Caco-2 (cell line): ENCODE data around the gene HYPK. TPM values are rescaled to one million over a fixed set of nuclear protein-coding genes. Genes with fewer than 3 reads are reported as not detected.
"Not testable (repeated sequence)": the region's sequence is repeated elsewhere in the genome, so short reads cannot be mapped to it uniquely, and the experiment has no call there.

ENCODE experiments used
- BruUV-seq: library from RNA; stranded (reverse); fragments of 400-500 nt; replicated peaks from 2 replicates; lab custom pipeline; 2021; lab: Mats Ljungman, UMichigan
- CTCF ChIA-PET: fragments of 300-600 bp; sonication (Branson Sonifier 250); formaldehyde crosslinking; loops from one replicate; lab custom pipeline; 2022; ENCODE audit warnings: antibody characterized with exemption; lab: Charles Lee
- POLR2A ChIA-PET: fragments of 300-600 bp; sonication (Branson Sonifier 250); formaldehyde crosslinking; loops from one replicate; lab custom pipeline; 2022; ENCODE audit warnings: antibody characterized with exemption; lab: Charles Lee
- DNase-seq, 2 experiments: peaks; one replicate each; pipeline versions ENCODE4 v3.0.0 to v3.0.0-alpha.2; 2020 to 2022
- H3K27me3 ChIP-seq: replicated peaks from 2 replicates; pipeline ENCODE4 v1.6.0; 2011; ENCODE audit warnings: low read length; ENCODE audit not compliant: control insufficient read depth, insufficient read depth
- H3K36me3 ChIP-seq: 2 replicates; pipeline ENCODE4 v1.5.1; 2011; ENCODE audit warnings: low read length; ENCODE audit not compliant: control insufficient read depth, insufficient read depth
- H3K4me1 ChIP-seq: fragments of 250-450 bp; sonication (Bioruptor Pico); 2 replicates; pipeline ENCODE4 v1.5.1; 2020; ENCODE audit warnings: mild to moderate bottlenecking
- H3K4me3 ChIP-seq: 2 replicates; pipeline ENCODE4 v1.5.1; 2011; ENCODE audit warnings: low read depth, mild to moderate bottlenecking, control low read depth, low read length
- H3K9me3 ChIP-seq: fragments of 250-450 bp; sonication (Bioruptor Pico); 2 replicates; pipeline ENCODE4 v1.5.1; 2020; ENCODE audit warnings: mild to moderate bottlenecking, moderate library complexity
- H3K27ac Mint-ChIP-seq: one replicate; pipeline ENCODE4 v1.8.0; 2022; ENCODE audit warnings: mixed read lengths; ENCODE audit not compliant: unreplicated experiment
- H3K27me3 Mint-ChIP-seq: one replicate; pipeline ENCODE4 v1.8.0; 2022; ENCODE audit warnings: mixed read lengths; ENCODE audit not compliant: insufficient read depth, unreplicated experiment
- H3K36me3 Mint-ChIP-seq: one replicate; pipeline ENCODE4 v1.8.0; 2022; ENCODE audit warnings: mild to moderate bottlenecking, mixed read lengths; ENCODE audit not compliant: insufficient read depth, unreplicated experiment
- H3K4me1 Mint-ChIP-seq: one replicate; pipeline ENCODE4 v1.8.0; 2022; ENCODE audit warnings: low read depth, mixed read lengths; ENCODE audit not compliant: unreplicated experiment
- H3K4me3 Mint-ChIP-seq: one replicate; pipeline ENCODE4 v1.8.0; 2022; ENCODE audit warnings: mild to moderate bottlenecking, moderate library complexity, mixed read lengths; ENCODE audit not compliant: unreplicated experiment
- H3K9me3 Mint-ChIP-seq: one replicate; pipeline ENCODE4 v1.8.0; 2022; ENCODE audit warnings: mixed read lengths; ENCODE audit not compliant: unreplicated experiment
- CTCF ChIP-seq, 2 experiments: fragments of 200-600 bp in 1 of 2; IDR thresholded peaks; 1 replicate in 1 of 2; 2 replicates in 1 of 2; pipeline versions ENCODE4 v1.5.1 to v1.8.0; 2011 to 2022; ENCODE audit warnings: antibody characterized with exemption in 1 of 2, control low read depth in 1 of 2, inconsistent platforms in 1 of 2, low read depth in 1 of 2, low read length in 1 of 2, mild to moderate bottlenecking in 1 of 2, moderate library complexity in 1 of 2; ENCODE audit not compliant: insufficient read depth in 1 of 2, severe bottlenecking in 1 of 2, unreplicated experiment in 1 of 2
- intact Hi-C: fragments of 100-400 bp; cut with micrococcal nuclease; formaldehyde crosslinking; loops from one replicate; pipeline ENCODE4 v1.10.0; 2022; ENCODE audit not compliant: unreplicated experiment
- total RNA-seq: library from RNA; stranded (reverse); gene quantifications from 2 replicates; pipeline ENCODE4 v1.2.3, GENCODE V29; 2022

Gene HYPK
- total RNA-seq, 1 experiment from 2014 or later: 20.4 TPM

- Mint-ChIP-seq H3K36me3 (peaks cover 45% of the 10 kb centered on the region), H3K4me1 (peaks cover 11% of the 10 kb centered on the region)
- BruUV-seq, H3K27ac Mint-ChIP-seq, DNase-seq, intact Hi-C loops, H3K27me3 Mint-ChIP-seq, POLR2A ChIA-PET, H3K9me3 Mint-ChIP-seq, H3K36me3 ChIP-seq, H3K27me3 ChIP-seq, H3K4me3 ChIP-seq, CTCF ChIA-PET, H3K9me3 ChIP-seq, H3K4me1 ChIP-seq, H3K4me3 Mint-ChIP-seq: not testable (repeated sequence)
Observed at GRCh38 chr15:43830691-43831275, 30.4 kb downstream of the HYPK start.

- H3K9me3 Mint-ChIP-seq, CTCF ChIA-PET, BruUV-seq: not testable (repeated sequence)
Observed at GRCh38 chr15:43831519-43832052, 31.2 kb downstream of the HYPK start.

GRCh38 chr15:43832485-43832884 is 32.1 kb downstream of the HYPK start:
- not testable (repeated sequence) for DNase-seq, BruUV-seq
- peaks cover 54% of the 10 kb centered on the region for H3K36me3 Mint-ChIP-seq

More at GRCh38 chr15:43831519-43832052, 31.2 kb downstream of the HYPK start:
- Mint-ChIP-seq H3K4me1 (peaks cover 11% of the 10 kb centered on the region), H3K36me3 (peaks cover 53% of the 10 kb centered on the region)
- H3K4me3 Mint-ChIP-seq, H3K9me3 ChIP-seq, H3K4me1 ChIP-seq, intact Hi-C loops, H3K36me3 ChIP-seq, H3K27ac Mint-ChIP-seq, POLR2A ChIA-PET, DNase-seq, H3K4me3 ChIP-seq, H3K27me3 ChIP-seq, H3K27me3 Mint-ChIP-seq: not testable (repeated sequence)

GRCh38 chr15:43845421-43845820 is 45.0 kb downstream of the HYPK start:
- intact Hi-C loops: no loop called here
- Histone ChIP-seq H3K4me1 (no peaks in the 10 kb centered on the region), H3K4me3 (no peak overlapping the region), H3K36me3 (no peaks in the 10 kb centered on the region), H3K27me3 (no peaks in the 10 kb centered on the region), H3K9me3 (no peaks in the 10 kb centered on the region)
- H3K4me3 Mint-ChIP-seq: no peak overlapping the region
- CTCF ChIA-PET: no interaction called here
- no TSS peak for BruUV-seq
- H3K4me1 Mint-ChIP-seq: no peaks in the 10 kb centered on the region
- H3K27me3 Mint-ChIP-seq: no peaks in the 10 kb centered on the region
- H3K27ac Mint-ChIP-seq: no peak overlapping the region
- no peak for DNase-seq
- TF ChIP-seq CTCF (IDR thresholded peaks at IDR 0.05; ENCODE audit: insufficient read depth in 1 of 2, low read depth in 1 of 2, low read length in 1 of 2, severe bottlenecking in 1 of 2, unreplicated experiment in 1 of 2): no peak
- POLR2A ChIA-PET: no interaction called here
- no peaks in the 10 kb centered on the region for H3K9me3 Mint-ChIP-seq
- peaks cover 47% of the 10 kb centered on the region for H3K36me3 Mint-ChIP-seq

More at GRCh38 chr15:43832485-43832884, 32.1 kb downstream of the HYPK start:
- H3K4me3 ChIP-seq, H3K9me3 ChIP-seq, H3K4me1 ChIP-seq, intact Hi-C loops, POLR2A ChIA-PET, H3K36me3 ChIP-seq, H3K27ac Mint-ChIP-seq, H3K4me3 Mint-ChIP-seq, H3K27me3 ChIP-seq, H3K27me3 Mint-ChIP-seq, H3K9me3 Mint-ChIP-seq: not testable (repeated sequence)
- peaks cover 11% of the 10 kb centered on the region for H3K4me1 Mint-ChIP-seq
- CTCF ChIA-PET: interaction anchor here (0.6 kb wide), 1 partner anchor 17 kb away, joined by 3 read pairs; no protein-coding TSS in a partner anchor
